DOHH2 (cell line): ENCODE data around the gene CD200R1L.

ENCODE experiments used
- H3F3A ChIP-seq: fragments of 200-600 bp; sonication (generic), shearing (Covaris generic); 2 replicates; pipeline ENCODE4 v1.6.0; 2016; ENCODE audit warnings: antibody characterized with exemption, mild to moderate bottlenecking; ENCODE audit not compliant: control insufficient read depth, insufficient read depth
- H3K27ac ChIP-seq: fragments of 200-600 bp; sonication (generic); 2 replicates; pipeline ENCODE4 v1.5.1; 2014; ENCODE audit warnings: low read depth, mild to moderate bottlenecking, low read length, moderate library complexity
- H3K27me3 ChIP-seq: fragments of 200-600 bp; sonication (generic); 2 replicates; pipeline ENCODE4 v1.6.1; 2014; ENCODE audit warnings: mild to moderate bottlenecking, low read length, mixed read lengths; ENCODE audit not compliant: control insufficient read depth
- H3K36me3 ChIP-seq: fragments of 200-600 bp; sonication (generic); 2 replicates; pipeline ENCODE4 v1.6.1; 2014; ENCODE audit warnings: mild to moderate bottlenecking, low read length, moderate library complexity, mixed read lengths; ENCODE audit not compliant: control insufficient read depth
- H3K4me1 ChIP-seq: fragments of 200-600 bp; sonication (generic); 2 replicates; pipeline ENCODE4 v1.6.1; 2014; ENCODE audit warnings: mild to moderate bottlenecking, low read length, mixed read lengths; ENCODE audit not compliant: control insufficient read depth
- H3K4me2 ChIP-seq: fragments of 200-600 bp; sonication (generic); 2 replicates; pipeline ENCODE4 v1.6.0; 2014; ENCODE audit warnings: mild to moderate bottlenecking, low read length, moderate library complexity
- H3K4me3 ChIP-seq: fragments of 200-600 bp; sonication (generic); 2 replicates; pipeline ENCODE4 v1.5.1; 2014; ENCODE audit warnings: mild to moderate bottlenecking, low read length, mixed read lengths
- H3K79me2 ChIP-seq: fragments of 200-600 bp; sonication (generic); 2 replicates; pipeline ENCODE4 v1.6.1; 2014; ENCODE audit warnings: mild to moderate bottlenecking, low read length, mixed read lengths; ENCODE audit not compliant: control insufficient read depth
- H3K9me2 ChIP-seq: fragments of 200-600 bp; sonication (generic); replicated peaks from 2 replicates; pipeline ENCODE4 v1.6.1; 2014; ENCODE audit warnings: mild to moderate bottlenecking, low read length, mixed read lengths; ENCODE audit not compliant: control insufficient read depth
- H3K9me3 ChIP-seq: fragments of 200-600 bp; sonication (generic); 2 replicates; pipeline ENCODE4 v1.6.1; 2014; ENCODE audit warnings: antibody characterized with exemption, low read length, mixed read lengths; ENCODE audit not compliant: control insufficient read depth, insufficient read depth
- H4K20me1 ChIP-seq: fragments of 200-600 bp; sonication (generic); 2 replicates; pipeline ENCODE4 v1.6.0; 2014; ENCODE audit warnings: low read depth, mild to moderate bottlenecking, antibody characterized with exemption, low read length, moderate library complexity; ENCODE audit not compliant: control insufficient read depth, insufficient read depth
- EZH2phosphoT487 ChIP-seq: fragments of 200-600 bp; sonication (generic); IDR thresholded peaks from 2 replicates; pipeline ENCODE4 v1.6.1; 2017; ENCODE audit warnings: borderline replicate concordance, mild to moderate bottlenecking, antibody characterized with exemption, low read length, moderate library complexity, mixed read lengths
- TF ChIP-seq, protein P1 (sequence below): fragments of 200-600 bp; sonication (generic); IDR thresholded peaks from one replicate; pipeline ENCODE4 v1.5.1; 2014; ENCODE audit warnings: antibody characterized with exemption, mild to moderate bottlenecking, low read depth, low read length; ENCODE audit not compliant: poor library complexity, severe bottlenecking

Gene CD200R1L

GRCh38 chr3:112770032-112770626 is 76.5 kb downstream of the CD200R1L start:
- no peak for TF ChIP-seq EZH2phosphoT487
- TF ChIP-seq, protein P1, sequence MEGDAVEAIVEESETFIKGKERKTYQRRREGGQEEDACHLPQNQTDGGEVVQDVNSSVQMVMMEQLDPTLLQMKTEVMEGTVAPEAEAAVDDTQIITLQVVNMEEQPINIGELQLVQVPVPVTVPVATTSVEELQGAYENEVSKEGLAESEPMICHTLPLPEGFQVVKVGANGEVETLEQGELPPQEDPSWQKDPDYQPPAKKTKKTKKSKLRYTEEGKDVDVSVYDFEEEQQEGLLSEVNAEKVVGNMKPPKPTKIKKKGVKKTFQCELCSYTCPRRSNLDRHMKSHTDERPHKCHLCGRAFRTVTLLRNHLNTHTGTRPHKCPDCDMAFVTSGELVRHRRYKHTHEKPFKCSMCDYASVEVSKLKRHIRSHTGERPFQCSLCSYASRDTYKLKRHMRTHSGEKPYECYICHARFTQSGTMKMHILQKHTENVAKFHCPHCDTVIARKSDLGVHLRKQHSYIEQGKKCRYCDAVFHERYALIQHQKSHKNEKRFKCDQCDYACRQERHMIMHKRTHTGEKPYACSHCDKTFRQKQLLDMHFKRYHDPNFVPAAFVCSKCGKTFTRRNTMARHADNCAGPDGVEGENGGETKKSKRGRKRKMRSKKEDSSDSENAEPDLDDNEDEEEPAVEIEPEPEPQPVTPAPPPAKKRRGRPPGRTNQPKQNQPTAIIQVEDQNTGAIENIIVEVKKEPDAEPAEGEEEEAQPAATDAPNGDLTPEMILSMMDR = no peak
- Histone ChIP-seq H3K36me3 (no peaks in the 10 kb centered on the region), H3K4me3 (no peak overlapping the region), H3K4me2 (no peak overlapping the region), H3K27ac (no peak overlapping the region), H3K9me2 (no peaks in the 10 kb centered on the region), H3F3A (no peaks in the 10 kb centered on the region), H3K9me3 (no peaks in the 10 kb centered on the region), H3K4me1 (peaks cover 6% of the 10 kb centered on the region), H3K27me3 (no peaks in the 10 kb centered on the region), H4K20me1 (no peaks in the 10 kb centered on the region), H3K79me2 (no peaks in the 10 kb centered on the region)

GRCh38 chr3:112769286-112769978 is 77.2 kb downstream of the CD200R1L start:
- peaks cover 6% of the 10 kb centered on the region for H3K4me1 ChIP-seq
- no peak overlapping the region for H3K27ac ChIP-seq

GRCh38 chr3:112767777-112768176 is 78.9 kb downstream of the CD200R1L start:
- no peak overlapping the region for H3K4me2 ChIP-seq
- H3K9me3 ChIP-seq = no peaks in the 10 kb centered on the region
- H3K36me3 ChIP-seq = no peaks in the 10 kb centered on the region
- H4K20me1 ChIP-seq = no peaks in the 10 kb centered on the region
- H3K4me3 ChIP-seq = no peak overlapping the region
- H3K9me2 ChIP-seq = no peaks in the 10 kb centered on the region
- H3F3A ChIP-seq = no peaks in the 10 kb centered on the region
- no peaks in the 10 kb centered on the region for H3K27me3 ChIP-seq
- no peaks in the 10 kb centered on the region for H3K79me2 ChIP-seq
- H3K27ac ChIP-seq = no peak overlapping the region
- H3K4me1 ChIP-seq = no peaks in the 10 kb centered on the region
- TF ChIP-seq EZH2phosphoT487 = no peak
- TF ChIP-seq, protein P1 = no peak

More at GRCh38 chr3:112769286-112769978, 77.2 kb downstream of the CD200R1L start:
- H3K4me3 ChIP-seq = no peak overlapping the region
- no peaks in the 10 kb centered on the region for H4K20me1 ChIP-seq
- no peaks in the 10 kb centered on the region for H3K9me3 ChIP-seq
- TF ChIP-seq, protein P1 = no peak
- TF ChIP-seq EZH2phosphoT487 = no peak
- H3K79me2 ChIP-seq = no peaks in the 10 kb centered on the region
- H3K4me2 ChIP-seq = no peak overlapping the region
- no peaks in the 10 kb centered on the region for H3K9me2 ChIP-seq
- H3F3A ChIP-seq = no peaks in the 10 kb centered on the region
- H3K36me3 ChIP-seq = no peaks in the 10 kb centered on the region
- no peaks in the 10 kb centered on the region for H3K27me3 ChIP-seq
